Trophoblast cell (in vitro differentiated cells and primary cell): ENCODE data around the gene KDM1B.

Experiments
- DNase-seq, 2 donors: peaks; one replicate each; pipeline ENCODE4 v3.0.0-alpha.2; 2016
- H2AFZ ChIP-seq: 2 replicates; pipeline ENCODE4 v1.6.1; 2013; ENCODE audit warnings: low read length, moderate library complexity, mild to moderate bottlenecking; ENCODE audit not compliant: insufficient read depth, poor library complexity
- H2AK5ac ChIP-seq: 2 replicates; pipeline ENCODE4 v1.6.1; 2013; ENCODE audit warnings: mild to moderate bottlenecking, low read length
- H2BK120ac ChIP-seq: 2 replicates; pipeline ENCODE4 v1.6.1; 2013; ENCODE audit warnings: low read length, mild to moderate bottlenecking, moderate library complexity; ENCODE audit not compliant: insufficient read depth, poor library complexity
- H2BK12ac ChIP-seq: 2 replicates; pipeline ENCODE4 v1.6.1; 2013; ENCODE audit warnings: mild to moderate bottlenecking, low read length, moderate library complexity
- H2BK5ac ChIP-seq: 2 replicates; pipeline ENCODE4 v1.6.1; 2013; ENCODE audit warnings: low read length, low read depth, moderate library complexity, mild to moderate bottlenecking; ENCODE audit not compliant: poor library complexity
- H3K14ac ChIP-seq: 2 replicates; pipeline ENCODE4 v1.6.1; 2013; ENCODE audit warnings: mild to moderate bottlenecking, low read length
- H3K18ac ChIP-seq: 2 replicates; pipeline ENCODE4 v1.6.1; 2013; ENCODE audit warnings: mild to moderate bottlenecking, low read length
- H3K23ac ChIP-seq: 2 replicates; pipeline ENCODE4 v1.6.1; 2013; ENCODE audit warnings: low read length
- H3K27ac ChIP-seq: 2 replicates; pipeline ENCODE4 v1.5.1; 2013; ENCODE audit warnings: low read depth, mild to moderate bottlenecking, inconsistent platforms, low read length, moderate library complexity
- H3K27me3 ChIP-seq: 2 replicates; pipeline ENCODE4 v1.6.1; 2013; ENCODE audit warnings: inconsistent platforms, mild to moderate bottlenecking, low read length, moderate library complexity; ENCODE audit not compliant: insufficient read depth
- H3K36me3 ChIP-seq, 2 experiments: 1 replicate in 1 of 2; 2 replicates in 1 of 2; pipeline ENCODE4 v1.6.1; 2013; ENCODE audit warnings: low read length in 2 of 2, mild to moderate bottlenecking in 2 of 2, moderate library complexity in 1 of 2; ENCODE audit not compliant: insufficient read depth in 2 of 2, control insufficient read depth in 1 of 2
- H3K4ac ChIP-seq: 2 replicates; pipeline ENCODE4 v1.6.1; 2013; ENCODE audit warnings: low read depth, mild to moderate bottlenecking, low read length, moderate library complexity
- H3K4me1 ChIP-seq, 2 experiments: 1 replicate in 1 of 2; 2 replicates in 1 of 2; pipeline ENCODE4 v1.6.1; 2013; ENCODE audit warnings: low read length in 2 of 2, mild to moderate bottlenecking in 2 of 2, moderate library complexity in 1 of 2; ENCODE audit not compliant: insufficient read depth in 2 of 2, control insufficient read depth in 1 of 2
- H3K4me2 ChIP-seq: 2 replicates; pipeline ENCODE4 v1.6.1; 2013; ENCODE audit warnings: inconsistent platforms, mild to moderate bottlenecking, low read length, moderate library complexity
- H3K4me3 ChIP-seq: 2 replicates; pipeline ENCODE4 v1.5.1; 2013; ENCODE audit warnings: mild to moderate bottlenecking, low read depth, low read length, inconsistent platforms
- H3K79me1 ChIP-seq: one replicate; pipeline ENCODE4 v1.6.1; 2013; ENCODE audit warnings: low read length
- H3K79me2 ChIP-seq: 2 replicates; pipeline ENCODE4 v1.6.1; 2013; ENCODE audit warnings: low read length, mild to moderate bottlenecking; ENCODE audit not compliant: control insufficient read depth, insufficient read depth, poor library complexity
- H3K9ac ChIP-seq: 2 replicates; pipeline ENCODE4 v1.6.1; 2013; ENCODE audit warnings: mild to moderate bottlenecking, low read length
- H3K9me3 ChIP-seq: 2 replicates; pipeline ENCODE4 v1.6.1; 2013; ENCODE audit warnings: low read depth, mild to moderate bottlenecking, control low read depth, inconsistent platforms, low read length; ENCODE audit not compliant: insufficient read depth
- H4K12ac ChIP-seq: 2 replicates; pipeline ENCODE4 v1.6.1; 2013; ENCODE audit warnings: low read depth, mild to moderate bottlenecking, low read length, moderate library complexity
- H4K8ac ChIP-seq: 2 replicates; pipeline ENCODE4 v1.6.1; 2013; ENCODE audit warnings: low read depth, mild to moderate bottlenecking, low read length, moderate library complexity
- H4K91ac ChIP-seq: one replicate; pipeline ENCODE4 v1.6.1; 2013; ENCODE audit warnings: low read depth, mild to moderate bottlenecking, low read length, moderate library complexity
- WGBS: extraction: QIAGEN DNeasy Blood & Tissue Kit; methylation state at CpG from one replicate; pipeline ENCODE4 v1.1.7; 2013; ENCODE audit warnings: missing lambda C conversion rate; ENCODE audit not compliant: insufficient read length, insufficient coverage; ENCODE audit errors: extremely low coverage; 5-methylcytosine and 5-hydroxymethylcytosine counted together

The KDM1B gene

GRCh38 chr6:18203786-18204185 is 48.6 kb downstream of the KDM1B start:
- no peak overlapping the region for H4K8ac ChIP-seq
- no peak overlapping the region for H3K9ac ChIP-seq
- H2BK5ac ChIP-seq: no peak overlapping the region
- H2BK120ac ChIP-seq: no peak overlapping the region
- no peak overlapping the region for H3K23ac ChIP-seq
- H4K91ac ChIP-seq: no peak overlapping the region
- no peak overlapping the region for H4K12ac ChIP-seq
- no peak overlapping the region for H3K18ac ChIP-seq
- no peak overlapping the region for H2BK12ac ChIP-seq
- no peaks in the 10 kb centered on the region for H3K79me2 ChIP-seq
- no peak overlapping the region for H3K4ac ChIP-seq
- no peak overlapping the region for H3K27ac ChIP-seq
- no peaks in the 10 kb centered on the region for H3K27me3 ChIP-seq
- H3K4me2 ChIP-seq: no peak overlapping the region
- peaks cover 6 to 8% of the 10 kb centered on the region in 2 experiments for H3K36me3 ChIP-seq
- DNase-seq: no peak
- H3K14ac ChIP-seq: no peak overlapping the region
- no peak overlapping the region for H3K4me3 ChIP-seq
- H3K79me1 ChIP-seq: no peaks in the 10 kb centered on the region
- H2AFZ ChIP-seq: no peak overlapping the region
- no peaks in the 10 kb centered on the region for H3K4me1 ChIP-seq
- no peak overlapping the region for H2AK5ac ChIP-seq
- WGBS: no CpG with 5 or more reads among the region's 6 CpGs
- H3K9me3 ChIP-seq: no peaks in the 10 kb centered on the region

GRCh38 chr6:18204691-18205090 is 49.5 kb downstream of the KDM1B start:
- Histone ChIP-seq H2AFZ (no peak overlapping the region), H2BK120ac (no peak overlapping the region), H3K4me3 (no peak overlapping the region), H3K9me3 (no peaks in the 10 kb centered on the region), H4K91ac (no peak overlapping the region), H3K18ac (no peak overlapping the region), H3K4ac (no peak overlapping the region), H3K4me1 (no peaks in the 10 kb centered on the region), H3K27ac (no peak overlapping the region), H4K8ac (no peak overlapping the region), H3K27me3 (no peaks in the 10 kb centered on the region), H3K23ac (no peak overlapping the region), H3K79me2 (no peaks in the 10 kb centered on the region), H3K4me2 (no peak overlapping the region), H2BK12ac (no peak overlapping the region), H3K36me3 (peaks cover 6 to 8% of the 10 kb centered on the region in 2 experiments), H3K79me1 (no peaks in the 10 kb centered on the region), H3K14ac (no peak overlapping the region), H2AK5ac (no peak overlapping the region), H3K9ac (no peak overlapping the region), H2BK5ac (no peak overlapping the region), H4K12ac (no peak overlapping the region)
- DNase-seq: no peak
- WGBS: no CpG with 5 or more reads among the region's 8 CpGs

- peaks cover 5 to 8% of the 10 kb centered on the region in 2 experiments for H3K36me3 ChIP-seq
- H3K14ac ChIP-seq: no peak overlapping the region
- no peak overlapping the region for H2AK5ac ChIP-seq
- no peak overlapping the region for H3K27ac ChIP-seq
- no peaks in the 10 kb centered on the region for H3K79me2 ChIP-seq
- no peaks in the 10 kb centered on the region for H3K27me3 ChIP-seq
- no peak overlapping the region for H2BK120ac ChIP-seq
- H2AFZ ChIP-seq: no peak overlapping the region
- H3K4me2 ChIP-seq: no peak overlapping the region
- H4K8ac ChIP-seq: no peak overlapping the region
- no peak overlapping the region for H4K91ac ChIP-seq
- H3K9me3 ChIP-seq: no peaks in the 10 kb centered on the region
- no peak overlapping the region for H3K4me3 ChIP-seq
- H2BK5ac ChIP-seq: no peak overlapping the region
- WGBS: no CpG with 5 or more reads among the region's 6 CpGs
- H3K4me1 ChIP-seq: no peaks in the 10 kb centered on the region
- H3K18ac ChIP-seq: no peak overlapping the region
- no peak overlapping the region for H3K4ac ChIP-seq
- no peak overlapping the region for H3K23ac ChIP-seq
- no peak for DNase-seq
- H3K79me1 ChIP-seq: no peaks in the 10 kb centered on the region
- no peak overlapping the region for H3K9ac ChIP-seq
- H2BK12ac ChIP-seq: no peak overlapping the region
- no peak overlapping the region for H4K12ac ChIP-seq
Observed at GRCh38 chr6:18206591-18206990, 51.4 kb downstream of the KDM1B start.

- no peak overlapping the region for H3K9ac ChIP-seq
- H2AFZ ChIP-seq: no peak overlapping the region
- no peak overlapping the region for H4K12ac ChIP-seq
- no peak overlapping the region for H2BK120ac ChIP-seq
- H3K27ac ChIP-seq: no peak overlapping the region
- no peak overlapping the region for H3K18ac ChIP-seq
- no peaks in the 10 kb centered on the region for H3K79me2 ChIP-seq
- no peak overlapping the region for H3K4ac ChIP-seq
- no CpG with 5 or more reads among the region's 8 CpGs for WGBS
- H3K23ac ChIP-seq: no peak overlapping the region
- no peaks in the 10 kb centered on the region for H3K79me1 ChIP-seq
- no peak overlapping the region for H4K91ac ChIP-seq
- H4K8ac ChIP-seq: no peak overlapping the region
- DNase-seq: no peak
- H3K4me3 ChIP-seq: no peak overlapping the region
- H3K4me1 ChIP-seq: no peaks in the 10 kb centered on the region
- no peak overlapping the region for H2BK5ac ChIP-seq
- H3K14ac ChIP-seq: no peak overlapping the region
- no peak overlapping the region for H2AK5ac ChIP-seq
- no peak overlapping the region for H3K4me2 ChIP-seq
- H3K9me3 ChIP-seq: no peaks in the 10 kb centered on the region
- H2BK12ac ChIP-seq: no peak overlapping the region
- H3K27me3 ChIP-seq: no peaks in the 10 kb centered on the region
- peaks cover 4 to 5% of the 10 kb centered on the region in 2 experiments for H3K36me3 ChIP-seq
Observed at GRCh38 chr6:18207438-18207837, 52.2 kb downstream of the KDM1B start.
